ENCODE data around the gene TNKS1BP1. TPM values are rescaled to one million over a fixed set of nuclear protein-coding genes. Genes with fewer than 3 reads are reported as not detected.

Gene TNKS1BP1
- total RNA-seq, 4 donors from 2014 or later: 62.0 to 193 (median 85.7) TPM

DNA sequence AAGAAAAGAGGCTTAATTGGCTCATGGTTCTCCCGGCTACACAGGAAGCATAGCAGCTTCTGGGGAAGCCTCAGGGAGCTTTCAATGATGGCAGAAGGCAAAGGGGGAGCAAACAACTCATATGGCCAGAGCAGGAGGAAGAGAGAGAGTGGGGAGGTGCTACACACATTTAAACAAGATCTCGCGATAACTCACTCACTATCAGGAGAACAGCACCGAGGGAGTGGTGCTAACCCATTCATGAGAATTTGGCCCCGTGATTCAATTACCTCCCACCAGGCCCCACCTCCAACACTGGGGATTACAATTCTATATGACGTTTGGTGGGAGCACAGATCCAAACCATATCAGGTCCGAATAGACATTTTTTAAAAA lies 46.0 kb downstream of the TNKS1BP1 start:
- TF ChIP-seq, protein P1, sequence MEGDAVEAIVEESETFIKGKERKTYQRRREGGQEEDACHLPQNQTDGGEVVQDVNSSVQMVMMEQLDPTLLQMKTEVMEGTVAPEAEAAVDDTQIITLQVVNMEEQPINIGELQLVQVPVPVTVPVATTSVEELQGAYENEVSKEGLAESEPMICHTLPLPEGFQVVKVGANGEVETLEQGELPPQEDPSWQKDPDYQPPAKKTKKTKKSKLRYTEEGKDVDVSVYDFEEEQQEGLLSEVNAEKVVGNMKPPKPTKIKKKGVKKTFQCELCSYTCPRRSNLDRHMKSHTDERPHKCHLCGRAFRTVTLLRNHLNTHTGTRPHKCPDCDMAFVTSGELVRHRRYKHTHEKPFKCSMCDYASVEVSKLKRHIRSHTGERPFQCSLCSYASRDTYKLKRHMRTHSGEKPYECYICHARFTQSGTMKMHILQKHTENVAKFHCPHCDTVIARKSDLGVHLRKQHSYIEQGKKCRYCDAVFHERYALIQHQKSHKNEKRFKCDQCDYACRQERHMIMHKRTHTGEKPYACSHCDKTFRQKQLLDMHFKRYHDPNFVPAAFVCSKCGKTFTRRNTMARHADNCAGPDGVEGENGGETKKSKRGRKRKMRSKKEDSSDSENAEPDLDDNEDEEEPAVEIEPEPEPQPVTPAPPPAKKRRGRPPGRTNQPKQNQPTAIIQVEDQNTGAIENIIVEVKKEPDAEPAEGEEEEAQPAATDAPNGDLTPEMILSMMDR (IDR thresholded peaks at IDR 0.05; ENCODE audit: low read depth): no peak

DNA sequence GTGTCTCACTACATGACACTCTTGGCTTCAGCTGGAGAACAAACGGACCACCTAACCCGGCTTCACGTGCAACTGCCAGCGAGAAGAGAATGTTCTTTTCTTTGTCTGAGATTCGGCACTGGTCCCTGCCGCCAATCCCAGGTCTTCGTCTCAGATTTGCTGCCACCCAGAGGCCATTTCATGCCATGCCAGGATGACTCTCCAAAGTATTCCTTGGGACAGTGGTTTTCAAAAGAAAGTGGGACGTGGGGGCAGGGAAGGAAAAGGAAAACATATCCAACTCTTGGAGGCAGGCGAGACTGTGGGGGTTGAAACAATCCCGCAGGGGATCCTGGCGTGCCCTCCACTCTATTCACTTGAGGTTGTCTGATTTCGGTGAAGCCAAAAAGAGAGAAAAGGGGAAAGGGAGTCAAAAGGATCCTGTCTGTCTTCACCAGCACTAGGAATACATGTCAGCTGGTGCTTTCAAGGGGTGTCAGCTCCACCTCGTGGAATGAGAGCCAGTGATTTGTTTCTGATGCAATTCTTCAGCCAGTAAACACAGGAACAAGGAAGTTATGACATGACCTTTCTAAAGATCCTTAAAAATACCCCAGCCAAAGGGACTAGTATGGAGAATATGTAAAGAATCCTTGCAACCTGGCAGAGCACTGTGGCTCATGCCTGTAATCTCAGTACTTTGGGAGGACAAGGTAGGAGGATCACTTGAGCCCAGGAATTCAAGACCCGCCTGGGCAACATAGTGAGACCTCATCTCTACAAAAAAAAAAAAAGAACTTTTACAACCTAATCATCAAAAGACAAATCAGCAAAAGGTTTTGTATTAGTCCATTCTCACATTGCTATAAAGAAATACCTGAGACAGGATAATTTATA lies 46.7 kb downstream of the TNKS1BP1 start:
- TF ChIP-seq, protein P1 (IDR thresholded peaks at IDR 0.05; ENCODE audit: low read depth): no peak

DNA sequence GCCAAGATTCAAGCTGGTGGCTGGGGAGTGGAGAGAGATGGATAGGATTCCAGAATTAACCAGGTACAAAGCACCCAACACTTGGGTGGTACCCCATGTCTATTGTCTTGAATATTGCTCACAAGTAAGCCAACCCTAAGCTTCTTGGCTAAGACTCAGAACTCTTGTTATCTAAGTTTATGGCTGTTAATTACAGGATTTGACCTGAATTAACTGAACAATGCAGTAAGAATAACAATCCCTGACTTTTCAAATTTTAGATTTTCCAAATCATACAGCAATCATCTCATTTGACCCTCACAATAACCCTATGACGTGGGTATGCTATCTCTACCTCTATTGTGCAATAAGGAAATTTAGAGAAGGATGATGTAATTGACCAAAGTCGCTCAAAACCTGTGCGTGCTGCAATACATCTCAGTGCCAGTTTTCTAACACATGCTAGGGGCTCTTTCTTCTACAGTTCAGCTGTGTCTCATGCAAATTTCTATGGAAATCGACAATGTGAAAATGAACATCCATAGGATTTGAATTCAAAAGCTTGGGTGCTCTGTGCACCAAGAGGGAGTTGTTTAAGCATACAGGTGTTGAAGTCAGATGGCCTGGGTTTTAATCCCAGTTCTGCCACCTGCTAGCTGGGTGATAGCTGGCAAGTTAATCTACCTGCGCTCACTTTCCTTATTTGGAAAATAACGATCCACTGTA lies 47.6 kb downstream of the TNKS1BP1 start:
- TF ChIP-seq, protein P1 (IDR thresholded peaks at IDR 0.05; ENCODE audit: low read depth): no peak

DNA sequence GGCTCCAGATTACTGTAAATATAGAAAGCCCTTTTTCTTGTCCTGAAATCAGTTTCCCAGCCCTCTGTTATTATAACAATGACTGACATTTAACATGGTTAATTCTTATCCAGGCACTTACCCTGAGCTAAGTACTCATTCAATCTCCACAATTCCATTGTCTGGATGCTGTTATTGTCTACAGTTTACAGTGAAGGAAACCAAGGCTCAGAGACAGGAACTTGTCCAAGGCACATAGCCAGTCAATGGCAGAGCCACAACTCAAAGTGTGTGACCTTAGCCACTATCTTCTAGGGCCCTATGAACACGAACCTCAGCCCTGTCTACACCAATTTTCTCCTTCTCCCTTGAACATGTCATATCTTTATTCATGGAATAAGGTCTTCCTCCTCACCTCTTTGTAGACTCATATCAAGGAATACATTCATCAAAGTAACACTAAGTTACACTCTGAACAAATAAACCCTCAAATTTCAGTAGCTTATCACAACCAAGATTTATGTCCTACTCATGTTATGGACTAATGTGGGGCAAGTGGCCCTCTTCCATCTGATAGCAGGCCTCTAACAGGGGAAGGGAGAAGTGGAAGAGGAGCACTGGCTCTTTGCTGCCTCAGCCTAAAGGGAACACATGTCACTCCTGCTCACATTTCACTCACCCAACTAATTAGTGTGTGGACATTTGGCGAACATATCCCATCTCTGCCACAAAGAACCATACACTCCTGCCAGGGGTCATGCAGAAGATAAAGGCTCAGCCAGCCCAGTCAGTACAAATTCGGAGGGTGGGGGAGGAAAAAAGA lies 48.4 kb downstream of the TNKS1BP1 start:
- TF ChIP-seq, protein P1 (IDR thresholded peaks at IDR 0.05; ENCODE audit: low read depth): no peak

DNA sequence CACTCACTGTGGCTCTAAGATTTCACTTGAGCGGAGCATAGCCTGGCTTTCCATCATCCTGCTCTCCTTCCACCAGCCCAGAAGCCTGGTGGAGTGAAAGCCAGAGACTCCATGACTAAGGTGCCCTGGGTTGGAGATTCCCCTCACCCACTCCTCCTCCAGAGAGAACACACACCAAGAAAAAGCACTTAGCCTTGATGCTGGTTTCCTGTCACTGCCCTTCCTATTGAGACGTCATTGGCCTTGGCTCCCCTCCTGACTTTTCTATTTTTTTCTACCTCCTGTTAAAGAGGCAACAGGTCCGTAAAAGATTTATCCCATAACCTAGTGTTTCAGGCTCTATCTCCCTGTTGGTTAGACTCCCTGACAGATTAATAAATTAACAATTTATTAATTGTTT lies 49.2 kb downstream of the TNKS1BP1 start:
- TF ChIP-seq, protein P1 (IDR thresholded peaks at IDR 0.05; ENCODE audit: low read depth): no peak

DNA sequence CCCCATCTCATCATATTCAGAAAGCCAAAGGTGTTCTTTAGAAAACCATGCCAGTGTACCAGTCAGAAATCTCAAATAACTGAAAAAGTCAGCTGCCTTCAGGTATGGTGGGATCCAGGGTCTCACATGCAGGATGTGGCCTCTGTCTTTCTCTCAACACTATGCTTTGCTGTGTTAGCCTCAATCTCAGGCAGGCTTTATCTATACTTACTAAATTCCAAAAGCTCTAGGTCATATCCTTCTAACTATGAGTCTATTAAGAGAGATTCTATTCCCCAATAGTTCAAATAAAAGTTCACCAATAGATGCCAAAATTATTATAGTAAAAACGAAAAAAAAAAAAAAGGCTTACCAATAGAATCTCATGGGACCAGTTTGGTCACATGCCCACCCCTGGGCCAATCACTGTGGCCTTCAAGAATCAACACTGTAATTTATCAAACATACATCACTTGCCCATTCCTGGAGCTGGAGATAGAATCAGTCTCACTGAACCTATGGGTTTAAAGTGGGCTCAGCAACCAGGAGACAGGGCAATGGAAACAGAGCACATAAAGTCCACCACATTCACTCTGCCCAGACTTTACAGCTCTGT lies 49.8 kb downstream of the TNKS1BP1 start:
- TF ChIP-seq, protein P1 (IDR thresholded peaks at IDR 0.05; ENCODE audit: low read depth): no peak

All from subcutaneous adipose tissue (tissue), 4 donors.